ENCODE results near the gene NEDD4L.
"Not testable (repeated sequence)": the region's sequence is repeated elsewhere in the genome, so short reads cannot be mapped to it uniquely, and the experiment has no call there.

NEDD4L gene

DNA sequence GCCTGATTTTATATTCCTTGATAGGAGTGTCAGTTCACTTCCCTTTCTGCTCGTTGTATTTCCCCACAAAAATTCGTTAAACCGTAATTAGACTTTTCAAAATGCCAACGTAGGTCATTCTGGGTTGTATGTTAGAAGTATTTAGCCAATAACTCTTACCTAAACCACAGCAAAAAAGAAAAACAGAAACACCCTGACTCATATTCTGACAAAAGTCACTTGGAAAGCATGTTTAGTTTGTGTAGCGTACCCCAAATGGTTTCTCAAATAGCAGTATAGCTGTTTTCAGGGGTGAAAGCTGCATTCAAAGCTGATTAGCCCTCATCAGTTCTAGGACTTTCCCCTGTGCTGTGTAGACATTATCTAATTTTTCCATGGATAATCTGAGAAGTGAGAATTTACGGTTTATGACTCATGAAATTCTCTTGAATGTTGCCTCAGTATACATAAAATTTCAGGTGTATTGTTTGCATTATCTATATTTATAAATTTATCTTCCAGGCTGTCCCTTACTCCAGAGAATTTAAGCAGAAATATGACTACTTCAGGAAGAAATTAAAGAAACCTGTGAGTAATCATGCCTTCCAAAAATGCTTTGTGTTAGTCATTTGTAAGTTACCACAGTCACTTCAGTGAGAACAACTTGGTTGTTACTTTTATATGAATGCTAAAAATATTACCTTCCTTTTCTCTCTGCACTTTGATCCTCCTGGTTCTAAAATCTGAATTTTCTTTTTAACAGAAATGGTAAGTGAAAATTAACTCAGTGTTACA is 319.9 kb downstream of the NEDD4L start:
- no peak overlapping the region for H3K4me3 ChIP-seq (ENCODE audit: low read depth, low read length)
- DNase-seq (ENCODE audit: low read depth): no peak

DNA sequence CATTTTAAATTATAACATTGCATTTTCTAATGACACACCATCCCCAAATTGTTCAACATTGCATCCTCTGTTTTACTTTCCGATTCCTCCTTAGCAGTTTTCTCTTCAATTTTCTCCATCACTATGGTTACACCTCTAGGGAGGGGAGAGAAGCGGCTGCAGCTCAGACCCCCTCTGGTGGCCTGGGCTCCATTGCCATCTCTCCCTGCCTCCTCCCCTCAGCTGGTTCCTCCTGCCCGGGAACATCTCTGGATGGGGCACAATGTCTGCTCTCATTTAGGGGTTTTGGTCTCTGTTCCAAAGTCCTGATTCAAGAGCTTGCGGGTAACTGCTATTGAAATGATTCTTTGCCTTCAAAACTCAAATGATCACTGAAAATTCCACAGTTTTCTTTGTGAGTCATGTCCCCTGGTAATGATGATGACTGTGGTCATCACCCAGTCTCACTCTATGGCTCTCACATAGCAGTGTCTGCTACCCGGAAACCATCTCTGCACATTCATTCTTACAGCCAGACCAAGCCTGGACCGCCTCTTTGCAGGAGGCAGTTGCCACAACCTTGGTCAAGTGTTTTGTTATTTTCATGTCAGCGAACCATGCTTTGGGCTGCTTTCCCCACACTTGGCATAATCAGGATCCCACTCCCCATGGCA is 321.0 kb downstream of the NEDD4L start:
- H3K4me3 ChIP-seq (ENCODE audit: low read depth, low read length): no peak overlapping the region

DNA sequence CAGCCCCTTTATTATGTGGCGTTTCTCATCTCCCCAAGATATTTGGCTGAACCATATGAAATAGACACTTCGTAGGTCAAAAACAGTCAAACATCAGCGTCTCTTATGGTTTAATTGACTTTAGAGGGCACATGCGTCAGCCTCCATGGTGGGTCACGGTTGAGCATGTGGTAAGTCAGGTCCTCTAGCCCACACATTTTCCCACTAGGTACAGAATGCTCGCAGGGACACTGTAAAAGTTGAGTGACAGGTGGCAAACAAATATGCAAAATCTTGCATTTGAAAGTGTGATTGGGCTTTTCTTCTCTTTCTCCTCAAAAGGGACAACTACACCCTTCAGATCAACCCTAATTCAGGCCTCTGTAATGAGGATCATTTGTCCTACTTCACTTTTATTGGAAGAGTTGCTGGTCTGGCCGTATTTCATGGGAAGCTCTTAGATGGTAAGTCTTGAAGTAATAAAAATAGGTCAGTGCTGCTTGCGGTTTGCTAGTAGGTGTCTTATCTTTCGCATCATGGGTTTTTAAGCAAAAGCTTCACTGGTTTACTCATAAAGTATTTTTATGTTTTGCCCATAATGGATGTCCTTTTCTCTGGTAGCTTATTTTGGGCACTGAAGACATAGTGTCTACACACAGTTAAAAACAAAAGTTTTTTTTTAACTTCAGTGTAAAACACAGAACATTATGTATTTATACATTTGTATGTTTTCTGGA is 323.6 kb downstream of the NEDD4L start:
- DNase-seq (ENCODE audit: low read depth): no peak
- no peak overlapping the region for H3K4me3 ChIP-seq (ENCODE audit: low read depth, low read length)

More for the DNA sequence above, 321.0 kb downstream of the NEDD4L start:
- DNase-seq (ENCODE audit: low read depth): peak; percentile 38

DNA sequence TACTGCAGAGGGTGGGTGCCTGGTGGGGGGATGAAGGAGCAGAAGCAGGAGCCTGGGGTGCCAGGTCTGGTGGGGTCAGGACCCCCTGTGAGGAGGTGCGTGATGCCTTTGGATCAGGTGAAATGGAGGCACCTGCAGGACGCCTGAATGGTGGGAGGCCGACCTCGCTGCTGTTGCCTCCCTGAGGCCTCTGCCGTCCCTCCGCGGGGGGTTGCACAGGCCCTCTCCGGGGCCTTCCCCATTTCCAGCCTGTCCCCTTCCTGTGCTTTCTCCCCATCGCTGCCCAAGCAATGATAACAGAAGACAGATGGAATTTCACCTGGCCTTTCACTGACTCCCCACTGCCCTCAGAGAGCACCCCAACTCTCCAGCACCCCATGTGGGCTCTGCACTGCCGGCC is 325.6 kb downstream of the NEDD4L start:
- DNase-seq (ENCODE audit: low read depth): no peak
- no peak overlapping the region for H3K4me3 ChIP-seq (ENCODE audit: low read depth, low read length)

DNA sequence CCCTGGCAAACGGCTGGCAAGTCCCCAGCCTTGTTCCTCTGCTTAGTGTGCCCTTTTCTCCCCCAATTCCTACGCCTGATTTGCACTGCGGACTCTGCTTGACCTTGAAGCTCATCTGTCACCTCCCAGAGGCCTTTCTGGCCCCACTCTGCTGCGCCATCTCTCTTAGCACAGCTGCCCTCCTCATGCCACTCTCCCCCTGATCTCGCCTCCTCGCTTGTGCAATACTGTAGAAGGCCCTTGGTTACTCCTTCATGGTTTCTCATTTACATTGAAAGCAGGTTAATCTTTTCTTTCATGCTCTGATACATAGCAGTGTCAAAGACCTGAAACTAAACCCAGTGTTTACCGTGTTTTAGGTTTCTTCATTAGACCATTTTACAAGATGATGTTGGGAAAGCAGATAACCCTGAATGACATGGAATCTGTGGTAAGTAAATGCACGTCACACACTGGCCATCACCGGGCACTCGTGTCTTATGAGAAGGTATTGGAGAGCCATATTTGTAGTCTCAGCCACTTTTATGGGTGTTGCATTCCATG is 326.1 kb downstream of the NEDD4L start:
- no peak for DNase-seq (ENCODE audit: low read depth)

DNA sequence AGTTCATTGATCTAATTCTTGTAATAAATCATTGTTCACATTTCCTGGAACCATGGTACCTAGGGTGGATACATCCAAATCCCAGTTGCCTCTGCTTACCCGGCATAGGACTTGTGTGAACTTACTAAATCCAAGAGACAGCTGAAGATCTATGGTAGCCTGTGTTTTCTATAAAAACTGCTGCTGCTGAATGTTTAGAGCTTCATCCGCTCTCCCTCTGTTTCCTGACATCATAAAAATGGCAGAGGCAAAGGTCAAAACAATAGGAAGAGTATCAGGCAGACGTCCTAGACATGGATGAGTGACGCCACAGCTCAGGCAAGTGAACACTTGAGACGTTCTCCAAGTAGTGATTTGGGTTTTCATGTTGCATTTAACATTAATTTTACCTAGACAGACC is 326.6 kb downstream of the NEDD4L start:
- no peak overlapping the region for H3K4me3 ChIP-seq (ENCODE audit: low read depth, low read length)
- DNase-seq (ENCODE audit: low read depth): no peak

More for the DNA sequence above, 326.1 kb downstream of the NEDD4L start:
- H3K4me3 ChIP-seq (ENCODE audit: low read depth, low read length): no peak overlapping the region

DNA sequence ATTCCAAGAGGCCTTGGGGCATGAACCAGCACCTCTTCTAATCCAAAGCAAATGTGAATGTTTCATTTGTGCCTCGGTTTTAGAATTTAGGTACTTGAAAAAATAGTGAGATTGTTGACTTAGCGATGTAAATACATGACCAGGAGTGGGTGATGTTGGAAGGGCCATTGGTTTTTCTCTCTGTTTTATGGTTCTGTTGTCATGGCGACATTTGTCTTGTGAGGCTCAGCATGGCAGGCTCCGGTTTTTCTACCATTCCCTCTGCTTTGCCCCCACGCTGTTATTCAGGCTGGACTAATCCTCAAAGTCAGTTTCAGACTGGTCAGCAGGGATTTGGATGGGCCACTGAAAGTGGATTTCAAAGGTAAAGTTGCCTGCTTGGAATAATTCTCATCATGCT is 329.5 kb downstream of the NEDD4L start:
- no peak overlapping the region for H3K4me3 ChIP-seq (ENCODE audit: low read depth, low read length)
- no peak for DNase-seq (ENCODE audit: low read depth)

DNA sequence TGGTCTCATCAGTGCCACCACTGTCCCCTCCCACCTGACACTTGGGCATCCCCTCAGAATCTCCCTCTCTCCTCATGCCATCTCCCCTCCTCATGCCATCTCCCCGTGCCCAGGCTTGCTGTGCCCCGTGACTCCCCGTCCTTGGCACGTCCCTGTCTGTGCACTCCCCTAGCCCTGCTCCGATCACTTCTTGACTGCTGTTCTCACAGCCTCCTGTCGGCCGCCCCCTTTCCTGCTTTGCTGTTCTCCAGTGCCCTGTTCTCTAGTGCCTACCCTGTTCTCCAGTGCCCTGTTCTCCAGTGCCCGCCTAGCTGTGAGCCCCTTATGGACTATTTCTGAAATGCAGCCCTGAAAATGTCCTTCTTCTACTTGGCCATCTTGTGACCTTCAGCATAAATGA is 331.0 kb downstream of the NEDD4L start:
- DNase-seq (ENCODE audit: low read depth): no peak
- H3K4me3 ChIP-seq (ENCODE audit: low read depth, low read length): no peak overlapping the region

DNA sequence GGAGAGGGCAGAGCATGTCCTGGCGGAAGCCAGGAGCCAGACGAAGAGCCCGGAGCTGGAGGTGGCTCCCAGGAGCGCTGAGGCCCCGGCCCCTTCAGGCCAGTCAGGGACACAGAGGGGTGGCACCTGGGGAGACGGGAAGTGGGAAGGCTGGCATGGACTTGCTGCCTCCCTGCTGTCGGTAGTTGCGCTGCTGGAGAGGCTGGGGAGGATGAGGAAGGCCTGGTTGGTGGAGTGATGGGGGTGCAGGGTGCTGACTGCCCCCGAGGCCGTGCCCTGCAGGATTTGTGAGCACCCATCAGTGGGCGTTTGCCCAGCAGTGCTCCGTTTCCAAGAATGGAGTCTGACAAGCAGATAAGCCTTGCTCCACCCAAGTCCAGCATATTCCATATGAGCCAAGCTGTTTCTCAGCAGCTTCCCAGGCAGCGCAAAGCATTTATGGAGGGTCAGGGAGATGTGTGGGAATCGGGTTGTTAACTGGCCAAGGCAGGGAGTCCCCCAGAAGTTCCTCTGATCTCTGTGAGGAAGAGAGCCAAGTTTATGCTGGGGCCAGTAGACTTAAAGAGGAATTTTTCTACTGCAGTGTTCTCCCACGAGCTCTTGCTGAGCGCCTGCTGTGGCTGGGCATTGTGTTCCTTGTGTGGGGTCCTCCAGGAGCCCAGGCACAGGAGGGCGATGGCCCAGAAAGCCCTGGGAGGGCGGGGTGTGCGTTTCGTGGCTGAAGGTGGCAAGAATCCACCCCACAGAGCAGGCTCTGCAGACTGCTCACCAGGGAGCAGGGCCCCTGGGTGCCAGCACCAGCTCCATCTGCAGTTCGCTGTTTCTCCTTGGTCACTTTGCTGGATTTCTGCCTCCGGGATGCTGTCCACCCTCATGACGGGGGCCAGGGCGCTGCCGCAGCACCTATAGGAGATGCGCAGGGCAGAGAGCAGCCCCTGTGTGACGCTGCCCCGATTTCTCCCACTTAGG is 334.7 kb downstream of the NEDD4L start:
- H3K4me3 ChIP-seq (ENCODE audit: low read depth, low read length): no peak overlapping the region
- no peak for DNase-seq (ENCODE audit: low read depth)

DNA sequence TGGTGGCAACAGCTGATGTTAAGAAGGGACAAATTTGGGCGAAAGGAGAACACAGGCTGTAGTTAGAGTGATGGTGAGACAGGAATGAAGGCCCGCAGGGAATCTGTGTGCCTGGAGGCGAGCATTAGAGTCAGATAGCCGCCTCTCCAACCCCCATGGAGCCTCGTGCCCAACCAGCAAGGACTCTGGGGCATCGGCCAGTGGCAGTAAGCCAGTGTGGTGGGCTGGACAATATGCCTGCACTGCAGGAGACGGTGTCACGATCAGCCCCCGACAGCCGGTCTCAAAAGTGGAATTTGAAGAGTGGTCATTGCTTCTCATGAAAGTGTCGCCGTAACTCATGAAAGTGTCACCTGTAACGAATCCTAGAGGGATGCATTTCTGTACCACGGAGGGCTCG is 335.4 kb downstream of the NEDD4L start:
- no peak for DNase-seq (ENCODE audit: low read depth)
- H3K4me3 ChIP-seq (ENCODE audit: low read depth, low read length): no peak overlapping the region

DNA sequence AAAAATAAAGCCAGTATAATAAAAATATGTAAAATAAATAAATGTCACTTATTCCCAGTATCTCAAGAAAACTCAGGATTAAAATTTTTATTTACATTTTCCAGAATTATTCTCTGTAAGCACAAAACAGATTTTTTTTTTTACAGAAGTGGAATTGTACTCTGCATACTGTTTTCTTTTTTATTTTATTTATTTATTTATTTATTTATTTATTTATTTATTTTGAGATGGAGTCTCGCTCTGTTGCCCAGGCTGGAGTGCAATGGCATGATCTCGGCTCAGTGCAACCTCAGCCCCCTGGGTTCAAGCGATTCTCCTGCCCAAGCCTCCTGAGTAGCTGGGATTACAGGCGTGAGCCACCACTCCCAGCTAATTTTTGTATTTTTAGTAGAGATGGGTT is 336.1 kb downstream of the NEDD4L start:
- DNase-seq (ENCODE audit: low read depth); H3K4me3 ChIP-seq (ENCODE audit: low read depth, low read length): not testable (repeated sequence)

DNA sequence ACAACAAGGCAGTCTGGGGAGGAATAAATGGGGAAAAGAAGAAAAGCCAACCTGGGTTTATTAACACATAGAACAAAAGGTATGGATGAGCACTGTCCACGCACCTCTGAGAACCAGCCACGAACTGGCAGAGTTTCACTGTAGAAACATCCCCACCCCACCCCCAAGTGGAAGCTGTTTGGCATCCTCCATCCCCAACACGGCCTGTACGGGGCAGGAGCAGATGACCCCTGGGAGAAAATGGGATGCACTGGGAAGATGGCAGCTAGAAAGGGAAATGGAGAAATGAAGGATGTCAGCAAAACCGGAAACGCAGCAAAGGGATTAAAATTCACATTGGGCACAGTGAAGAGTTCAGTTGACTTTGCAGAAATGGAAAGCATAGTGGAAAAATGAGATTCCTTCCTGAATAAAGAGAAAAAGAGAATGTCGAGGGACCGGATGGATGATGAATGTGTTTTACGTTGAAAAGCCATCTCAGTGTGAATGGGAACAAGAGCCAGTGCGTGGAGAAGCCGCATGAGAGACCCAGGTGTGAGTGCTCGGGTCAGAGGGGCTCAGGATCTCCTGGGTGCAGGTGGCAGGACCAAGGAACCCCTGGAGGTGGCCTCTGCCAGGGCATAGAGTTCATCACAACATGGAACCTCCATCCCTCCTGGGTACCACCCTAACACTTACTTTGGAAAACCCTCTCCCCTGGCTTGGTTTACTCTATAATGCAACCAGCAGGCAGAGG is 337.8 kb downstream of the NEDD4L start:
- DNase-seq (ENCODE audit: low read depth): no peak

DNA sequence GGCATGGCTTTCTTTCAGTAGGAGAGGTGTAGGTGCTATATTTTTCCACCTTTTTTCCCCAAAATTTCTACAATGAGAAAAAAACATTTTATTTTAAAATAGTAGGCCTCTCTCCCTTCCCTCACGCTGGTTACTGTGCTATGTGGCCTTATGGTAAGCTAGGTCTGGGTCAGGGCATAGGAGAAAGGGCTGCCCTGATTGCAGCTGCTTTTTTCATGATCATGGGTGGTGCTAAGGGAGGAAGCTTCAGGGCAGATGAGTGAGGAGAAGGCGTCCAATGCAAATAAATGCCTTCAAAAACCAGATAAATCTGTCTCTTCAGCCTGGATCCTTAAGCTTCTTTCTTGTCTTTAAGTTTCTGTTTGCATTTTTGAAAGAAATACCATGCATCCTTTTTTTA is 338.4 kb downstream of the NEDD4L start:
- H3K4me3 ChIP-seq (ENCODE audit: low read depth, low read length): no peak overlapping the region
- no peak for DNase-seq (ENCODE audit: low read depth)

More for the DNA sequence above, 337.8 kb downstream of the NEDD4L start:
- H3K4me3 ChIP-seq (ENCODE audit: low read depth, low read length): no peak overlapping the region

DNA sequence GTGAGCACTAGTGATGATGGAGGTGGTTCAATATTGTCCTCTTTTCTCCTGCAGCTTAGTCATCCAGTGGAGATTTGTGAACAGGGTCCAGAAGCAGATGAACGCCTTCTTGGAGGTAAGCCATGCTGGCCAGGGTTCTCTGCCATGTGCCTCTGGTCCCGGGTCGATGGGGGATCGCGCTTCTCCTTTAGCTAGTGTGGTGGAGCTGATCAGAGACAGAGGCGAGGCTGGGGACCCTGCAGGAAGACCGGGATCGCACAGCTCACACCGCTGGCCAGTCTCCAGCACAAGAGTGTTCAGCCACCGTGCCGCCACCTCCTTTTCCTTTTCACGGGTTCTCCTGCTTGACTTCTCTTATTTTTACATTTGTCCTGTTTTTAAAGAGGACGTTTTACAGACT is 341.4 kb downstream of the NEDD4L start:
- H3K4me3 ChIP-seq (ENCODE audit: low read depth, low read length): no peak overlapping the region
- no peak for DNase-seq (ENCODE audit: low read depth)

DNA sequence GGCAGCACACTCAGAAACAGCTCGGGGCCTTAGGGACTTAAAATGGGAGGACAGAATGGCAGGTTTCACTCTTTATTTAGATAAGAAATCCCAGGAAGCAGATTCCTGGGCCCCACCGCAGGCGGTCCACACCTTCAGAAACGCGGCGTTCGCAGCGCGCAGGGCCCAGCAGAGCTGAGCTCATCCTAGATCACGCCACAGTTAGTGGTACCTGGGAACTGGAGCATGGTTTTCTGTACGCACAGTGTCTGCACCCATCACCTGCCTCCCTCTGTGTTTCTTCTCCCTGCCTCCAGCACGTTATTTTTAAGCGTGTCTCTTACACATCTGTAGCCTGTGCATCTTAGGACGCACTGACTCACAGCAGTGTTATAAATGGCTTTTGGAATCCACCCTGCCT is 342.8 kb downstream of the NEDD4L start:
- DNase-seq (ENCODE audit: low read depth): no peak
- H3K4me3 ChIP-seq (ENCODE audit: low read depth, low read length): no peak overlapping the region

DNA sequence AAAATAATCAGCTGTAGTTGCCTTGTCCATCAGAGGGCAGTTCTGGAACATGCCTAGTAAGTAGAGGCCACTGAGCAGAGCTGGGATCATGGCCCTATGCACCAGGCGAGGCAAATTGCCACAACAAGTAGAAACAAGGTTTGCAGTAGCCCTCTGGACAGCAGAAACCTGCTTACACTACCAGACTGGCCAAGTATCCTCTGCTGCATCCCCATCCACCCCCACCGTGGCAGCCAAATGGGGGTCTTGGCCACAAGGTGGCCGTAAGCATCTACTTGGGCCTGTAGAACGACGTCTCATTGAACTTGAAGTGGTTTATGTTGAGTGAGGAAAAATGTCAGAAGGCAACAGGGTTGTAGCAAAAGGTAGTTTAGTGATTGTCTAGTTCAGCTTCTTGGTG is 343.7 kb downstream of the NEDD4L start:
- no peak for DNase-seq (ENCODE audit: low read depth)
- no peak overlapping the region for H3K4me3 ChIP-seq (ENCODE audit: low read depth, low read length)

DNA sequence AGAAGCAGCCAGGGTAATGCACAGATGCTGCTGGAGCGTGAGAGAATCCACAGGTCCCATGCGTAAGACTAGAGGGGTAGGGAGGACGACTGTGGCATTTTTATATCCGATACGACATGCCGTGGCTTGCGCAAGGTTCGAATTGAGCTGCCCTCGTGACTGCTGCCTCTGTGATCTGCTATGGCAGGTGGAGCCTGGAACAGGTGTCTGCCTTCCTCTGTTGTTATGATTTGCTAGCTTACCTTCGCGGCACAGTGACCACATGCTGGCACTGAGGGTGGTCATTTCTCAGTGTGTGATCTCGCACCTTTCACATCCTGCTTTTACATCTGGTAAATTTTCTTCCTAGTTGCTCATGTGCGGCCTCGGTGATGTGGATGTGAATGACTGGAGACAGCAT is 344.7 kb downstream of the NEDD4L start:
- no peak overlapping the region for H3K4me3 ChIP-seq (ENCODE audit: low read depth, low read length)
- no peak for DNase-seq (ENCODE audit: low read depth)

DNA sequence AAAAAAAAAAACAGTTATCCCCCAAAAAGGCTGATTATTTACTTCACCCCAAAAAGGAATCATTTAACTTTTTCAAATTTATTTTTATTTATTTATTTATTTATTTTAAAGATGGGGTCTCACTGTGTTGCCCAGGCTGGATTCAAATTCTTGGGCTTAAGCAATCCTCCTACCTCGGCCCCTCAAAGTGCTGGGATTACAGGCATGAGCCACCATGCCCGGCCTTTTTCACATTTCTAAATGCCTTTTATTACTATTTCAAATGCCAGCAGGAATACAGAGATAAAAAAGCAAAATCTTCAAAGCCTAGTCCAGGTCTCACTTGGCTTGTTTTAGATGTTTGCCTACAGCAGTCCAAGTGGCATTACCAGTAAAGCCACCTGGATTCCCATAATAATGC is 345.7 kb downstream of the NEDD4L start:
- no peak for DNase-seq (ENCODE audit: low read depth)
- no peak overlapping the region for H3K4me3 ChIP-seq (ENCODE audit: low read depth, low read length)

DNA sequence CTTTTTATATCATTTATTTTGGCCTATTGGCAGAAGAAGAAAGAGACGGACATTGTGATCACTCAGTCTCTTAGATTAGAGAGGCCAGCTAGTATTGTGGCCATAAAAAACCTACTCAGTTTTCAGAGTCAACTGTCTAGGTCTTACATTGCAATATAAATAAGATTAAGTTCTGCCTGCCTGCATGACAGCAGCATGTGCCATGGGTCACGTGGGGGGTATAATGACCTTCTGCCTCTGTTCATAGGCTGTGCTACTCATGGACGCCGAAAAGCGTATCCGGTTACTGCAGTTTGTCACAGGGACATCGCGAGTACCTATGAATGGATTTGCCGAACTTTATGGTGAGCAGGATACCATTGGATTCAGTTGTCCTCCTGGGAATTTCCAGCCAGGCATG is 346.4 kb downstream of the NEDD4L start:
- no peak for DNase-seq (ENCODE audit: low read depth)
- H3K4me3 ChIP-seq (ENCODE audit: low read depth, low read length): no peak overlapping the region
